Calu3 (cell line): ENCODE data around the gene MCF2L. TPM values are rescaled to one million over a fixed set of nuclear protein-coding genes. Genes with fewer than 3 reads are reported as not detected.
"Not testable (repeated sequence)": the region's sequence is repeated elsewhere in the genome, so short reads cannot be mapped to it uniquely, and the experiment has no call there.

Source experiments
- BruUV-seq: library from RNA; stranded (reverse); fragments of 400-500 nt; replicated peaks from 2 replicates; lab custom pipeline; 2021; lab: Mats Ljungman, UMichigan
- CTCF ChIA-PET: fragments of 300-600 bp; sonication (Branson Sonifier 250); formaldehyde crosslinking; loops from one replicate; lab custom pipeline; 2022; ENCODE audit warnings: antibody characterized with exemption; lab: Charles Lee
- DNase-seq: peaks from one replicate; pipeline ENCODE4 v3.0.0; 2022
- H3K27ac Mint-ChIP-seq: one replicate; pipeline ENCODE4 v1.8.0; 2022; ENCODE audit warnings: mixed read lengths; ENCODE audit not compliant: unreplicated experiment
- H3K27me3 Mint-ChIP-seq: one replicate; pipeline ENCODE4 v1.8.0; 2022; ENCODE audit warnings: mixed read lengths; ENCODE audit not compliant: unreplicated experiment
- H3K36me3 Mint-ChIP-seq: one replicate; pipeline ENCODE4 v1.8.0; 2022; ENCODE audit warnings: mild to moderate bottlenecking, moderate library complexity, mixed read lengths; ENCODE audit not compliant: insufficient read depth, unreplicated experiment
- H3K4me1 Mint-ChIP-seq: one replicate; pipeline ENCODE4 v1.8.0; 2022; ENCODE audit warnings: mild to moderate bottlenecking, low read depth, mixed read lengths; ENCODE audit not compliant: unreplicated experiment
- H3K4me3 Mint-ChIP-seq: one replicate; pipeline ENCODE4 v1.8.0; 2022; ENCODE audit warnings: mild to moderate bottlenecking, low read depth, moderate library complexity, mixed read lengths; ENCODE audit not compliant: unreplicated experiment
- H3K9me3 Mint-ChIP-seq: one replicate; pipeline ENCODE4 v1.8.0; 2022; ENCODE audit warnings: low read depth, mixed read lengths; ENCODE audit not compliant: unreplicated experiment
- intact Hi-C: fragments of 100-400 bp; cut with micrococcal nuclease; formaldehyde crosslinking; loops from one replicate; pipeline ENCODE4 v1.10.0; 2022; ENCODE audit not compliant: unreplicated experiment
- total RNA-seq: library from RNA; stranded (reverse); gene quantifications from 2 replicates; pipeline ENCODE4 v1.2.3, GENCODE V29; 2022
- TF ChIP-seq, protein P1 (sequence below): fragments of 200-600 bp; IDR thresholded peaks from one replicate; pipeline ENCODE4 v1.8.0; 2022; ENCODE audit warnings: antibody characterized with exemption; ENCODE audit not compliant: unreplicated experiment

The MCF2L gene
- total RNA-seq, 1 experiment from 2014 or later = 12.9 TPM

DNA sequence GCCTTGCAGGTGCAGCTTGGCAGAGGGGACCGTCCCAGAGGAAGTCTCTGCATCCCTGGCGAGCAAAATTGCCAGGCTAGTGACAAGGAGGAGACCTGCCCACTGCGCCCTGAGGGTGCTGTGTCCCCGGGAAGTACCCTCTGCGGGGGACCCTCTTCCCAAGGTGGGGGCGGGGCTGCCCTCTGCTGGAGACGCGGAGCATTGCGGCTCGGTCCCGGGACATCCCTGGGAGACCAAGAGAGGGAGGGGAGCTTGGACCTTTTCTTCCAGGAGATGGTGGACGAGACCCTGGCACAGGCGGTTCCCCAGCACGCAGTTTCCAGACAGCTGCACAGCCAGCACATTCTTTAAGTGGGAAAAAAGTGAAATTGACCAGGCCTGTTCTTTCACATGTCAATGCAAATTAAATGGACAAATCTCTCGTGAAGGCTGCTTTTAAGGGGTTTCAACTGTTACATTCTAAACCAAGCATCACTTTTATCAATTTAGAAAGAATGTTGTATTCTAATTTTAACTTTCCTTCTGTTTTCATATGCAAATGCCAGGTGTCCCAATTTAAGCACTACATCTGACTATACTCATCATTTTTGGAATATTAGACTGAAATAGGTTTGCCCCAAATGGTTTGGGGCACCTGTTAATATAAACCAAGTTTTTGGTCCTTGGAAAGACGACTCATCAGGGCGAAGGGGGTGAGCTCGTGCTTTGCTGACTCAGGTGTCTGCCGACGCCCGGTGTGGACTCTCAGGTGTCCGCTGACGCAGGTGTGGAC is 60.7 kb downstream of the MCF2L start:
- DNase-seq = peak; percentile 44
- H3K4me3 Mint-ChIP-seq = no peak overlapping the region
- intact Hi-C loops = loop anchor here (1.0 kb wide), 1 partner anchor 87 kb away; no protein-coding TSS in a partner anchor
- CTCF ChIA-PET = no interaction called here
- no peaks in the 10 kb centered on the region for H3K4me1 Mint-ChIP-seq
- H3K9me3 Mint-ChIP-seq = peaks cover 4% of the 10 kb centered on the region
- no TSS peak for BruUV-seq
- H3K27me3 Mint-ChIP-seq = peaks cover 12% of the 10 kb centered on the region
- H3K27ac Mint-ChIP-seq = no peak overlapping the region
- TF ChIP-seq, protein P1, sequence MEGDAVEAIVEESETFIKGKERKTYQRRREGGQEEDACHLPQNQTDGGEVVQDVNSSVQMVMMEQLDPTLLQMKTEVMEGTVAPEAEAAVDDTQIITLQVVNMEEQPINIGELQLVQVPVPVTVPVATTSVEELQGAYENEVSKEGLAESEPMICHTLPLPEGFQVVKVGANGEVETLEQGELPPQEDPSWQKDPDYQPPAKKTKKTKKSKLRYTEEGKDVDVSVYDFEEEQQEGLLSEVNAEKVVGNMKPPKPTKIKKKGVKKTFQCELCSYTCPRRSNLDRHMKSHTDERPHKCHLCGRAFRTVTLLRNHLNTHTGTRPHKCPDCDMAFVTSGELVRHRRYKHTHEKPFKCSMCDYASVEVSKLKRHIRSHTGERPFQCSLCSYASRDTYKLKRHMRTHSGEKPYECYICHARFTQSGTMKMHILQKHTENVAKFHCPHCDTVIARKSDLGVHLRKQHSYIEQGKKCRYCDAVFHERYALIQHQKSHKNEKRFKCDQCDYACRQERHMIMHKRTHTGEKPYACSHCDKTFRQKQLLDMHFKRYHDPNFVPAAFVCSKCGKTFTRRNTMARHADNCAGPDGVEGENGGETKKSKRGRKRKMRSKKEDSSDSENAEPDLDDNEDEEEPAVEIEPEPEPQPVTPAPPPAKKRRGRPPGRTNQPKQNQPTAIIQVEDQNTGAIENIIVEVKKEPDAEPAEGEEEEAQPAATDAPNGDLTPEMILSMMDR = peak; percentile 33
- no peaks in the 10 kb centered on the region for H3K36me3 Mint-ChIP-seq

GRCh38 chr13:113030259-113030640 is 61.2 kb downstream of the MCF2L start:
- H3K27me3 Mint-ChIP-seq = peaks cover 12% of the 10 kb centered on the region
- H3K4me1 Mint-ChIP-seq, H3K4me3 Mint-ChIP-seq, H3K27ac Mint-ChIP-seq, DNase-seq, H3K9me3 Mint-ChIP-seq, CTCF ChIA-PET, H3K36me3 Mint-ChIP-seq, intact Hi-C loops, BruUV-seq: not testable (repeated sequence)

DNA sequence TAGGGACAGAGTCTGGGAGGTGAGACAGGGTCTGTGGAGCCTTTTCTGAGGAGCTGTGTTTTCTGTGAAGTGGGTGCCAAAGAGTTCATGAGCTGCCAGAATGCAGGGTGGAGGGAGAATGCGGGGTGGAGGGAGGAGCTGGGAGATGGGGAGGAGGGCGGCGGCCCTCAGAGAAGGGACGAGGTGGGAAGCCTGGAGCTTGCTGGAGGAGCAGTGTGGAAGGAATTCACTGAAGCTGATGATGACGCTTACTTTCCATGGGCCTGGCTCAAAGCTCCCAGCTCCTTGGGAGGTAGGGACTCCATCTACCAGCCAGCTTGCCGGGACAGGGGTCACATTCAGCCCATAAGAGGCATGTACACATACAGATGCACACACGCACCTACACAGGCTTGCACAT is 62.5 kb downstream of the MCF2L start:
- Mint-ChIP-seq H3K27me3 (peaks cover 12% of the 10 kb centered on the region), H3K4me3 (no peak overlapping the region), H3K36me3 (no peaks in the 10 kb centered on the region), H3K9me3 (peaks cover 4% of the 10 kb centered on the region), H3K4me1 (no peaks in the 10 kb centered on the region), H3K27ac (no peak overlapping the region)
- DNase-seq = no peak
- TF ChIP-seq, protein P1 = no peak
- intact Hi-C loops = no loop called here
- CTCF ChIA-PET = interaction anchor here (0.6 kb wide), 1 partner anchor 85 kb away, joined by 3 read pairs; no protein-coding TSS in a partner anchor
- no TSS peak for BruUV-seq

GRCh38 chr13:113032291-113032690 is 63.3 kb downstream of the MCF2L start:
- peaks cover 12% of the 10 kb centered on the region for H3K27me3 Mint-ChIP-seq
- peaks cover 4% of the 10 kb centered on the region for H3K9me3 Mint-ChIP-seq
- H3K36me3 Mint-ChIP-seq = no peaks in the 10 kb centered on the region
- H3K4me3 Mint-ChIP-seq = no peak overlapping the region
- intact Hi-C loops = no loop called here
- H3K4me1 Mint-ChIP-seq = no peaks in the 10 kb centered on the region
- no TSS peak for BruUV-seq
- DNase-seq = no peak
- TF ChIP-seq, protein P1 = no peak
- no peak overlapping the region for H3K27ac Mint-ChIP-seq
- CTCF ChIA-PET = no interaction called here
